GM12872 (cell line): ENCODE data around the gene DSC3.

Experiments used
- CTCF ChIP-seq: IDR thresholded peaks from 3 replicates; pipeline ENCODE4 v1.5.1; 2011; ENCODE audit warnings: low read depth, mild to moderate bottlenecking, low read length, moderate library complexity; ENCODE audit not compliant: insufficient read depth

DSC3 gene

GRCh38 chr18:31042406-31043181, at the start of gene DSC3:
TSS of gene DSC3 (minus strand) at chr18:31042742. CDS start at chr18:31042660, 82 bp downstream.
- no peak for TF ChIP-seq CTCF

GRCh38 chr18:31091350-31091749, 48.8 kb upstream of the DSC3 start:
- TF ChIP-seq CTCF: no peak

DNA sequence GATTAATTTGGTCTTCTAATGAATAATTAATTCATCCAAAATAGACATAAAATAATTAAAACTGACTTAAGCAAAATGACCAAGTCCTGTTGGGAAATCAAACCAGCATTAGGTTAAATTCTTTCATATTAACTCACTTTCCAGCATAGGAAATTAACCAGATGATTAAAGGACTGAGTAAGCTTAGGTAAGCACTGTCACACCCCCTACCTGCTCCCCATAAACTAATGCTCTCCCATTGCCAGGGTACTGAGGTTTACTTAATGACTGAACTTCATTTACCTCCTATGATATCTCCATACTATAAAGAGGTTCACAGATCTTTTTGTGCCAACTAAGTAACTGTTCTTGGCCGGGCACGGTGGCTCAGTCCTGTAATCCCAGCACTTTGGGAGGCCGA, 46.0 kb upstream of the DSC3 start:
- no peak for TF ChIP-seq CTCF

DNA sequence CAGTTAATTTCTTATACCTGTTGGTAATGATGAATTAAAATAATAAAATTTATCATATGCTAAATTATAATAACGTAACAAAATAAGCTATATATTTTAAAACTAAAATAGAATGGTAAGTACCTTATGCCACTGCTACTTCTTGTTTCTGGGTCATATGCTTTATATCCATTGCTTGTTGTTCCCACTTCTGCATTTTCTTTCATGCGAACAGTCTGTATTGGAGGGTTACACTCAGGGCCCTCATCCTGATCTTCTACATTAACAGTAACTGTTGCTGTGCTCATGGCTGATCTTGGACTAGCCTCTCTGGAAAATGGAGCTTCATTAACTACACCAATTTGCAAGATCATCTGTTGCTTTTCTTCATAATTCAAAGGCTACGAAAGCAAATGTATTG, 37.4 kb upstream of the DSC3 start:
- TF ChIP-seq CTCF: no peak

DNA sequence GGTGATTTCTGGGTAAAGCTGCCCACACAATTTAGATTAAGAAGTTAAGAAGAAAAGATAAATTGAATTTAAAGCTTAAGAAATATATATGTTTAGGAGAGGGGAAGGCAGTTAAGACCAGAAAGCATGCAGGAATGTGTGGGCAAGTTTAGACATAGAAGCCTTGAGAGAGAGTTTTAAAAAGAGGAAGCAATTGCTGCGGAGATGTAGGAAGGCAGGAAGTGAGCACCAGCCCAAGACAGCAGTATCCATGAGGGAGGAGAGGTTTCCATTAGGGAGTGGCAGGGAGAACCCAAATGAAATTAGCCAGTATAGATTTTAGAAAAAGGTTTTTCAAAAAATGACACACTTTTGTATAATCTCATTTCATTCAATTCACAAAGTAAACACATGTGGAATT, 35.3 kb upstream of the DSC3 start:
- no peak for TF ChIP-seq CTCF

GRCh38 chr18:31072175-31072574, 29.6 kb upstream of the DSC3 start:
- TF ChIP-seq CTCF: no peak

- no peak for TF ChIP-seq CTCF
These were observed 27.7 kb upstream of the DSC3 start for GRCh38 chr18:31070206-31070605.
